GM15510 (cell line): ENCODE results near the gene ATP8B4.

Source experiments
- POLR2A ChIP-seq: IDR thresholded peaks from 3 replicates; pipeline ENCODE4 v1.6.1; 2011; ENCODE audit warnings: borderline replicate concordance; ENCODE audit not compliant: insufficient read length; ENCODE audit errors: extremely low read depth

The ATP8B4 gene

DNA sequence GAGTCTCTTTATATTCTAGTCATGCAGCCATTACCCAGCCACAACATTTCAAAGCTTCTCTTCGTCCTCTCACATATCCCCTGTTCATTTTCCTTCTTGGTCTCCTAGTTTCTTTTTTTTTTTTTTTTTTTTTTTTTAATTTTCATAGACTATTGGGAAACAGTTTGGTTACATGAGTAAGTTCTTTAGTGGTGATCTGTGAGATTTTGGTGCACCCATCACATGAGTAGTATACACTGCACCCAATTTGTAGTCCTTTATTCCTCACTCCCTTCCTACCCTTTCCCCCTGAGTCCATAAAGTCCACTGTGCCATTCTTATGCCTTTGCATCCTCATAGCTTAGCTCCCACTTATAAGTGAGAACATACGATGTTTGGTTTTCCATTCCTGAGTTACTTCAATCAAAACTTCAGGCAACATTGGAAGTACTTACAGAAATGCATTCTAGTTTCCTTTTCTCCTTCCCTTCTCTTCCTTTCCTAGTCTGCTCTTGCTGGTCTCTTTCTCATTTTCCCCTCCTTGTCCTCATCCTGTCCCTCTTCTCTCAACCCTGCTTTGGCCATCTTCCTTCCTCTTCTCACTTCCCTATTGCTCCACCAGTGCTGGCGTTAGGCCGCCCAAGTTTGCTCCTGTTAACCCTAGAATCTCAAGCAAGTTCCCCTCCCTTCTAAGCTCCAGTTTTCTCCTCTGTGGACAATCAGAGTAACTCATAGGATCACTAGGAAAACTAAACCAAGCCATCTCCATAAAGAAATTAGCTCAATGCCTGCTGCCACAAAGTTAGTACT lies 4.8 kb downstream of the ATP8B4 start:
- no peak for TF ChIP-seq POLR2A

GRCh38 chr15:50113187-50113505 lies 5.9 kb downstream of the ATP8B4 start:
- no peak for TF ChIP-seq POLR2A

GRCh38 chr15:50112488-50113186 lies 6.4 kb downstream of the ATP8B4 start:
- TF ChIP-seq POLR2A = no peak

DNA sequence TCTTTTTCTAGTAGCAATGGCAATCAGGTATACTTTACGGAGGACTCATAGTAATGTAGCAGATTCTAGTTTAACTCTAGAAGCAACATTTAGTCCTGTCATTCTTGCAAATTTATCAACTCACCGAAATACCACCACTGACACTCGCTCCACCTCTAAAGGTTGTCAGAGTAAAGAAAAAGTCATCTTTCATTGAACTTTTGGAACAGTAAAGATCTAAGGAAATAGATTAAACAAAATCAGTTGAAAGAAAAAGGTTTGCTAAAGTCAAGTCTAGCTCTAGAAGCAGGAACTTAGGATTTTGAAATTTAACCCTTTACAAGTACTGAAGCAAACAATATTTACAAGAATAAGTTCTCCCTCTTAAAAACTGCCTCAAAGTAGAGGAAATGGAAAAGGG lies 8.7 kb downstream of the ATP8B4 start:
- no peak for TF ChIP-seq POLR2A

GRCh38 chr15:50109076-50109987 lies 9.7 kb downstream of the ATP8B4 start:
- no peak for TF ChIP-seq POLR2A

DNA sequence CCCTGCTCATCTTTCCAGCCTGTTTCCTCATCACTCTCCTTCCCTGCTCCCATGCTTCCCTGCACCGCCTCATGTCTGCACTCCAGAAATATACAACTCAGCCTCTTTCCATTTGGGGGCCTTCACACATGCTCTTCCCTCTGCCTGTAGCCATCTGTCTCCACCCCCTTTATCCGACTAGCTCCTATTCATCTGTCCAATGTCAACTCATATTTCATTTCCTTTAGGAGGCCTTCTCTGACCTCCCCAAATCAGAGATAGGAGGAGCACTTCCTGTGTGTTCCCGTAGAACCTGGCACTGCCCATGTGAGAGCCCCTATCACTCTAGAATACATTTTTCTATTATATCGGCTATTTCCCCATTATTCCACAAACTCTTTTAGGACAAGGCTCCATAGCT lies 10.6 kb downstream of the ATP8B4 start:
- no peak for TF ChIP-seq POLR2A

DNA sequence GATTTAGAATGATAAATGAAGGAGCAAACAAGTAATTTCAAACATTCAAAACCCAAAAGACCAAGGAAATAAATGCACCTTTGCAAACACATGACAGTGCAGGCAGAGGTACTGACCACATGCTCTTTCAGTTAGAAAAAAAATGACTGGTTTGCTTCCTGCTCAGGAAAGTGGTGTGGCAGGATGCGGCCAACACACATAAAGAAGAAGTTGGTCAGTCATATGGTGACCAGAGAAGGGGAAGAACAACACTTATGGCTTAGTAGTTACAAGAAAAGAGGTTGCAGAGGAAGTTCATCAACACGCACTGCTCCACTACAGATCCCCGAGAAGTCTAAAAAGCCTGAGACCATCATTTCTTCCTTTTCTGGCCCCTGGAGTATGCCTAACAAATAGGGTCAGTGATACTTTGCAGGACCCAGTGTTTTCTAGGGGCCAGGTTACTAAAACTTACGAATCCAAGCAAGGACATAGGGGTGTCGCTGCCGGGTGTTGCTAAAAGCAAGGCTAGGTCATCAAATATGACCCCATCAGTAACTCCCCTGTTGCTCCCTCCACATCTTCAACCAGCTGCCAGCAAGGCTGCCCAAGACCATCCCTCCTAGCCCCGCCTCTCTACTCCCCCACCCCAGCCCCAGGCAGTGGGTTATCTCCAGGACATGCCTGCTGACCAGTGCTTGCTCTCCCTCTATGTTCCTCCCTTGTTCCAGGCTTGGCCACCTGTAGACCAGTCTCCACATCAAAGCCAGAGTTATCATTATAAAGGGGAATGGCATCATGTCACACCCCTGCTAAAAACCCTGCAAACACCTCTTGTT lies 11.2 kb downstream of the ATP8B4 start:
- TF ChIP-seq POLR2A = no peak

- TF ChIP-seq POLR2A = no peak
Observed at GRCh38 chr15:50107157-50107556, 11.9 kb downstream of the ATP8B4 start.

- no peak for TF ChIP-seq POLR2A
Observed at GRCh38 chr15:50106457-50106856, 12.6 kb downstream of the ATP8B4 start.

DNA sequence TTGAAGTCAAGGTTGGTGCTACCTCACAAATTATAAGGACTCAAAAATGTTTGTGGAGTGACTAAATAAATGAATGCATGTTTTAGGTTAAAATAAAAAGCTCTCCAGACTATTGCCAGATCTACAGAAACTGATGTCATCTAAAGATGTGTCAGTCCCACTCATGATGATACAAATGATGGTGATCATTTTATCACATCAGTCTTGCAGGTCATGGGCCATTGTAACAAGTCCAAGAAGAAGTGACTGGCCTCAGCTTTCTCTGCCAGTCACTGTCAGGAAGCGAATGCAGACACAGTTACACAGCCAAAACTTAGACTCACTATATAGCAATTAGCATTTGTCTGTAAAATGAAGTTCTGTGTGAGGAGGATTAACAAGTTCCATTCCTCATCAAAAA lies 18.5 kb downstream of the ATP8B4 start:
- TF ChIP-seq POLR2A = no peak

DNA sequence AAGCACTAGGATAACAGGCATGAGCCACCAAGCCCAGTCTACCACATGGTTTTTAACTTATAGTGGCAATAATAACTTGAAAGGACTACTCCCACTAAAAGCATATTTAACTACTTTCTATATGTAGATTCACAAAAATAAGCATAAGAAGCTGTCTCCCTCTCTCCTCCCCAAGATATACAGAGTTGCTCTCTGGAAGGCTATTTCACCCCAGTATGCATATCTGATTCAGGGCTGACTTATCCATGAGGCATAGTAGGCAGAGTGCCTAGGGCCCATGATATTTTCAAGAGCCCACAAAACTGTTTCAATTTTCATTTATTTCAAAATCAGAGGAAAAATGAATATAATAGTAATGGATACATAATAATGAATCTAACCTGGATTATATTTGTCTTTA lies 20.5 kb downstream of the ATP8B4 start:
- TF ChIP-seq POLR2A = no peak

- TF ChIP-seq POLR2A = no peak
Observed at GRCh38 chr15:50095938-50096821, 22.9 kb downstream of the ATP8B4 start.

DNA sequence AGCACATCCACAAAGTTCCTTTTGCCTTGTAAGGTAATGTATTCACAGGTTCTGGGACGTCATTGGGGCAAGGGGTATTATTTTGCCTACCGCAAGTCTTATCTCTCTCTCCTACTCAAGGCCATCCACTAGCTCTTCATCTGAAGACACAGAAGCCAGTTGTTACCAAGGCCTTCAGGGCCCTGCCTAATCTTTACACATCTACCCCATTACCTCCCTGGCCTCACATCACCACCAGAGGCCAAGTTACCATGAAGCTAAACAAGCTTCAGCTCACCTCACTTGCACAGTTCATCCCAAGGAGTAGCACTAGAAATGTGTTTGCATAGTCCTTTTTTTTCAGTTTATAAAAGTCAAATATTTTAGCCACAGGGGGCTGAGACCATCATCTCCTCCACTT lies 34.1 kb downstream of the ATP8B4 start:
- TF ChIP-seq POLR2A = no peak
